ENCODE data around the gene AURKAIP1.

Gene AURKAIP1

GRCh38 chr1:1345860-1346500, 29.0 kb downstream of the AURKAIP1 start:
- DNase-seq = no peak

- DNase-seq = no peak
Measured at GRCh38 chr1:1345384-1345783, 29.6 kb downstream of the AURKAIP1 start.

- no peak for DNase-seq
Measured at GRCh38 chr1:1344655-1345361, 30.2 kb downstream of the AURKAIP1 start.

GRCh38 chr1:1343811-1344421, 31.1 kb downstream of the AURKAIP1 start:
- DNase-seq = no peak

- DNase-seq = no peak
Measured at GRCh38 chr1:1342584-1343115, 32.4 kb downstream of the AURKAIP1 start.

GRCh38 chr1:1342061-1342562, 32.9 kb downstream of the AURKAIP1 start:
- no peak for DNase-seq

GRCh38 chr1:1341549-1342021, 33.4 kb downstream of the AURKAIP1 start:
- DNase-seq = no peak

- no peak for DNase-seq
Measured at GRCh38 chr1:1340791-1341548, 34.0 kb downstream of the AURKAIP1 start.

GRCh38 chr1:1340185-1340584, 34.8 kb downstream of the AURKAIP1 start:
- DNase-seq = no peak

GRCh38 chr1:1338278-1338677, 36.7 kb downstream of the AURKAIP1 start:
- no peak for DNase-seq

GRCh38 chr1:1337793-1338147, 37.2 kb downstream of the AURKAIP1 start:
- DNase-seq = no peak

GRCh38 chr1:1336931-1337792, 37.8 kb downstream of the AURKAIP1 start:
- no peak for DNase-seq

- DNase-seq = no peak
Measured at GRCh38 chr1:1336446-1336845, 38.6 kb downstream of the AURKAIP1 start.

- DNase-seq = no peak
Measured at GRCh38 chr1:1335792-1336248, 39.2 kb downstream of the AURKAIP1 start.

GRCh38 chr1:1335283-1335682, 39.7 kb downstream of the AURKAIP1 start:
- DNase-seq = no peak

GRCh38 chr1:1334835-1335234, 40.2 kb downstream of the AURKAIP1 start:
- no peak for DNase-seq

GRCh38 chr1:1333551-1334241, 41.3 kb downstream of the AURKAIP1 start:
- DNase-seq = no peak

GRCh38 chr1:1332774-1333480, 42.1 kb downstream of the AURKAIP1 start:
- no peak for DNase-seq

GRCh38 chr1:1332031-1332755, 42.8 kb downstream of the AURKAIP1 start:
- DNase-seq = no peak
